ENCODE results near the gene MAPK12.

MAPK12 gene

DNA sequence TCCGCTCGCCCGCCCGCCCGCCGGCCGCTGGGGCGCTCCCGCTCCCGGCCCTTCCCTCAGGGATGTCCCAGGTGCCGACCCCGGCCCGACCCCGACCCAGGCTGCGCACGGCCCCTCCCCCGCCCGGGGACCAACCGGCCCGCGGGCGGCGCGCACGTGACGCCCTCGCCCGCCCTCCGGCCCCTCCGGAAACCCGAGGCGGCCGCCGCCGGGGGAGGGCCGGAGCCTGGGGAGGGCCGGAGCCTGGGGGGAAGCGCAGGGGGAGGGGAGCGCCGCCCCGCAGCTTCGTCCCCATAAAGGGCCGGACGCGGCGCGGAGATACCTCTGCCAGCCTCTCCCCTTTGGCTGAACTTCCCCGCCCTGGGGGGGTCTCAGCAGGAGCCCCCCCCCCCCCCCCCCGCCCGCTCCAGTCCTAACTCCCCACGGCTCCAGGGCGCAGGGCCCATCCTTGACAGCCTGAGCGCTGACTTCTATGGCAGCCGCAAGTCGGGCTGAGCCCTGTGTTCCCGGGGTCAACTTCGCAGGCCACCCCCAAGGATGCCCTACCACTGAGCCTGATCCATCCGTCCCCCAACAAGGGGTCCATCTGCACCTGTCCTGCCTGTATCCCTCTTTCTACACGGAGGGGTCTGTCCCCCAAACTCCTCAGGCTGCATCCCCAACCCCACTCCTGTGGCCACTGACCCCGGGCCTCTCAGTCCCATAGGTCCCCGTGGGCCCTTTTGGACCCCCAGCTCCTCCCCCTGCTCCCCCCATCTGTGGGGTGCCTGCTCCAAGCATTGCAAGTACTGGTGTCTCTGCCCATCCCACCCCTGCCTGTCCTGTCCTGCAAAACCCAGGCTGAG is at the start of gene MAPK12:
MAPK12 (minus strand) TSS at position 69 of the 845 bp plus-strand sequence. CDS start 174 bp downstream, outside the sequence.
- no peak for DNase-seq

DNA sequence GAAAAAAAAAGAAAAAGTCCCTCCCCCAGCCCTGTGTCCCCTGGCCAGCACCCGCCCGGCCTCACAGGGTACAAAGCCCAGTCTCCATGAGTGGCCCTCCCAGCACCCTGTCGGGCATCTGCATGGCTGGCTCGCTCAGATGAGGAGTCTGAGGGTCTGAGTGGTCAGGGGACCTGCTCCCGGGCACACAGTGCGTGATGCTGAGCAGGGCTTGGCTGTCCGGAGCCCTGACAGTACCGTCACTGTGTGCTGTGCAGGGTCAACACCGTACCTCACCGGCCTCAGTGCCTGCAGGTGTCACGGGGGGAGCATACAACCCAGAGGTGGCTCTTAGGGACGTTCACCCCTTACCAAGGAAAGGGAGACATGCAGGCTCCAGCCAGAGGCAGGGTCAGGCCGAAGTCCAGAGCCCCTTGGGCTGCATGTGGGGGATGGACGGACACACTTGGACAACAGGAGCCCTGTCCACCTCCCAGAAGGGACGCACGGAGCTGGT is 49.5 kb upstream of the MAPK12 start:
- no peak for DNase-seq

DNA sequence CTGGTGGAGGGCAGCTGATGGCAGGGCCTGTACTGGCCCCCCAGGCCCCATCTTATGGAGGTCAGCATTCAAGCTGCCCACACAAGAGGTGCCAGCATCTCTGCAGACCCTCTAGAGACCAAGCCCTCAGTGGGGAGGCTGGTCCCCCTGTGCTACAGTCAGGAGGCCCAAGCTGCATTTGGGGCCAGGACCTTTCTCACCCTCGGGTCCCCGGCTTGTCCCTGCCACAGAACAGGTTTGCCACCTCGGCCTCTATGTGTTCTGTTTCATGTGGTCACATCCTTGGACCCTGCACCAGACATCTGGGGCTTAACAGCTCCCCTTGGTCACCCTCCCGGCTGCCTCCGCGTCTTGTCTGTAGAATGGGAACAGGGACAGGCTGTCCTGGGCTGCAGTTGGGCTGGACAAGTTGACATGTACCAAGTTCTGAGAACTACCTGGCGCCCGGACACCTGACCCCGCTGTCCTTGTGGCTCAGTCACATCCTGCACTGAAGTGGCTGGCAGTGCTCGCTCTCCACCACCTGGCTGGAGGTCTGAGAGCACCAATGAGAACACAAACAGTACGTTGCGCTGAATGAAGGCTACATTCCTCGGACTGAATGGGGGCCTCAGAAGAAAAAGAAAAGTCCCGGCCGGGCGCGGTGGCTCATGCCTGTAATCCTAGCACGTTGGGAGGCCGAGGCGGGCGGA is 48.7 kb upstream of the MAPK12 start:
- no peak for DNase-seq

DNA sequence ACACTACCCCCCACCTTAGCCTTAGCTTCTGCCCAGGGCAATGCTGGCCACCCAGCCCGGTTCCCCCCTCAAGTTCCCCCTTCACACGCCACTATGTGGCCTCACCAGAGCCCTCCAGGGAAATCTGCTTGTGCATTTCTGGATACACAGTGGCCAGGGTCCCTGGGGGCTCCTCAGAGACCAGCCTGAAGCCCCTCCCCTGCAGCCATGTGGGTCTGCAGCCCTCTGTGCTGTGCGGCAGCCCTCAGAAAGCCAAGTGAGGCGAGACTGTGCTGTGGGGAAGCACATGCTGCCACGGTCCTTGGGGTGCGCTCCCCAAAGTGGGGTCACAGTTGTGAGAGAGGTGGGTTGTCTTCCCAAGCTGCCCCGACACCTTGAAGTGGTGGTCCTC is 48.1 kb upstream of the MAPK12 start:
- no peak for DNase-seq

DNA sequence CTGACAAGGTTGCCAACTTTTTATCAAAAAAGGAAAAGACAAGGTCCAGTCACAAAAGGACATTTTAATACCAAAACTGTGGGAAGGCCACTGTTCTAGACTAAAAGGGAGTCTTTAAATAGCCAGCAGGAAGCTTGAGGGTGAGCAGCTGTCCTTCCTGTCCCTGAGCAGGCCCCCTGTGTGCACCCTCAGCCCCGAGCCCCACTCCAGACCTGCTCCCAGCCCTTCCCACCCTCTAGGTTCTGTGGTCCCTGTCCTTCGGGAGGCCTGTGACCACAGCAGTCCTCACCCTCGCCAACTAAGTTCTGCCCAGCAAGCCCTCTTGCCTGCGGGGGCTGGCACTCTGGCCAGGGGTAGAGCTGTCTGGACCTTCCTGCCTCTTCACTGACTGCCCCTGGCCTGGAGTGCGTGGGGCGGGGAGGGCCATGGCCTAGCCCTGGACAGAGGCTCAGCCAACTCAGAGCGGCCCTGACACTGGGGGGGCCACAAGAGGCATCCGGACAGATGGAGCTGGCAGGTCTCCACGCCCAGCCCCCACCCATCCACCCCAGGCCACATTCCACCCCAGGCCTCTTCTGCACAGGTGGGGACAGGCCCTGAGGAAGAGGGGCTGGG is 47.6 kb upstream of the MAPK12 start:
- DNase-seq: no peak

GRCh38 chr22:50308597-50308935 is 47.1 kb upstream of the MAPK12 start:
- peak in 1 of 2 donors; percentile 57 for DNase-seq

DNA sequence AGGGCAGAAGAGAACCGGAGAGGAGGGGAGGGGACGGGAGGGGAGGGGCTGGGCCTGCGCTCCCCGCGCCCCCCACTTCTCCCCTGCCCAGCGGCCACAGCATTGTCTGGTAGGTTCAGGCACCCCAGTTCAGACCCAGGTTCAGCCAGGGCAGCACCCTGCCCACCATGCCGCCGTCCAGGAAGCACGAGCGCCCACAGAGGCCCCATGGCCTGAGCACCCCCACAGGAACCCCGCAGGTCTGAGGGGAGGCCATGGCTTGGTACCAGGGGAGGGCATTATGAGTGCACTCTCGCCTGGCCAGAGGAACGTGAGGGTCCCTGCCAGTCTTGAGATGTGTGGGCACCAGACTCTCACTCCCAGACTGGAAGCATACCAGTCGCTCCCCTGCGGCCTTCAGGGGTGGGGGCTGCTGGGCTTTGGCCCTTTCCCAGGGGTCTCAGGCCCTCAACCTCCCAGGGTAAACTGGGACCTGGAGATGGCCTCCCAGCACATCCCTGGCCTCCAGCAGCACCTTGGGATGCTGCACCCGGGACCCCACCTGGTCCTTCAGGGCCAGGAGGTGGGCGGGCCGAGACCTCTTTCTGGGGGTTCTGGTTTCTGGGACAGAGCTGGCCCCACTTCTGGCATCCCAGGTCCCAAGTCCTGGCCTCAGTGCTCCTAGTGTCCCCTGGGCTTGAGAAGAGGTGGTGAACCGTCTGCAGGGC is 46.6 kb upstream of the MAPK12 start:
- DNase-seq: no peak

GRCh38 chr22:50306753-50307749 is 45.6 kb upstream of the MAPK12 start, which contains the start of gene PLXNB2:
TSS of gene PLXNB2 (minus strand) at chr22:50307646. CDS start at chr22:50290584, 17,062 bp downstream.
- peak; percentile 38 to 70 for DNase-seq

- peak in 1 of 2 donors; percentile 74 for DNase-seq
These were observed 44.6 kb upstream of the MAPK12 start for GRCh38 chr22:50305923-50306566.

- DNase-seq: no peak
These were observed 44.0 kb upstream of the MAPK12 start for GRCh38 chr22:50305393-50305922.

GRCh38 chr22:50304528-50305392 is 43.3 kb upstream of the MAPK12 start:
- DNase-seq: peak in 1 of 2 donors; percentile 75

GRCh38 chr22:50303848-50304527 is 42.5 kb upstream of the MAPK12 start:
- DNase-seq: peak; percentile 21 to 72

DNA sequence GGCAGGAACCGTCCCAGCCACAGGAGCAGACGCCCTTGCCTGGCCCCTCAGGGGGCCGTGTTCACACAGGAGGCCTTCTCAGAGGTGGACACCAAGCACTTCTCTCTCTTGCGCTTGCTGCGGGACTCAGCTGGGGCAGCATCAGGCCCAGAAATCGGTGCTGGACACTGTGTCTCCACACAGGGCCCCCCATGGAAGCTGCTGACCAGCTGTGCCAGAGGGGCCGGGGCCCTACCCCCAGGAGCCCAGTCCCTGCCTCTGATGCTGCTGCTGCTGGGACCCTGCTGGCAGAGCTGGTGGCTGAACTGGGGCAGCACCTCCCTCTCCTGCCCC is 42.0 kb upstream of the MAPK12 start:
- DNase-seq: no peak

DNA sequence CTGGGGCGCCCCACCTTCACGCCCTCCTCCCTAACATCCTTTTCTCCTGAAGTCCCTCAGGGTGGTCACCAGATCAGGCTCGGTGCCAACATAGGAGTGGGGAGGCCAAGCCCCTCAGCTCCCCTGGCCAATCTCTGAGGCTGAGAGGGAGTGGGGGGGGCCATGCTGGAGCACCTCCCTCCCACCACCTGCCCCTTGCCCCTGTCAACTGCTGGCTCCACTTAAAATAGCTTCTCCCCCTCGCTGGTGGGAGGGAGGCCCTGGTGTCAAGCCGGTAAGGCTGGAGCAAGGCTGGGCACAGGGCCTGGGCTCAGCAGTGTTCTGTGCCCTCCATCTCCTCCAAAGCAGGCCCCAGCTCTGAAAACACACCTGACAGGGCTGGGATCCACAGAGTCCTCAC is 41.1 kb upstream of the MAPK12 start:
- no peak for DNase-seq

GRCh38 chr22:50302041-50302541 is 40.6 kb upstream of the MAPK12 start:
- DNase-seq: peak in 1 of 2 donors; percentile 68

DNA sequence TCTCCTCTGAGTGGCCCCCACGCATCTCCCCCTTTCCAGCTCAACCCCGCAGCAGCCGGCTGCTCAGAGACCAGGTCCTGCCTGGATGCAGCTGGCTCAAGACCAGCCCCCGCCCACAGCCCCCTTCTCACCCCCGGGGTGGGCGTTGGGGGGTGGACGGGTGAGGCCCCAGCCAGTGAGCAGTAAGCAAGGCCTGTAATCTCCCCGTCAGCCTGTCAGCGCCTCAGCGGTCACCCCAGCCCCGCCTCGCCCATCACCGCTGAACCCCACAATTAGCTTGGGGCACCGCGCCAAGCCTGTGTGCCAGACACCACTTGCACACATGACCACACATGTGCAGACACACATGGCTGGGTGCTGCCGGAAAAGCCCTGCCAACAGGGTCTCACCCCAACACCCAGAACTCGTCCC is 40.1 kb upstream of the MAPK12 start:
- peak in 1 of 2 donors; percentile 45 for DNase-seq

DNA sequence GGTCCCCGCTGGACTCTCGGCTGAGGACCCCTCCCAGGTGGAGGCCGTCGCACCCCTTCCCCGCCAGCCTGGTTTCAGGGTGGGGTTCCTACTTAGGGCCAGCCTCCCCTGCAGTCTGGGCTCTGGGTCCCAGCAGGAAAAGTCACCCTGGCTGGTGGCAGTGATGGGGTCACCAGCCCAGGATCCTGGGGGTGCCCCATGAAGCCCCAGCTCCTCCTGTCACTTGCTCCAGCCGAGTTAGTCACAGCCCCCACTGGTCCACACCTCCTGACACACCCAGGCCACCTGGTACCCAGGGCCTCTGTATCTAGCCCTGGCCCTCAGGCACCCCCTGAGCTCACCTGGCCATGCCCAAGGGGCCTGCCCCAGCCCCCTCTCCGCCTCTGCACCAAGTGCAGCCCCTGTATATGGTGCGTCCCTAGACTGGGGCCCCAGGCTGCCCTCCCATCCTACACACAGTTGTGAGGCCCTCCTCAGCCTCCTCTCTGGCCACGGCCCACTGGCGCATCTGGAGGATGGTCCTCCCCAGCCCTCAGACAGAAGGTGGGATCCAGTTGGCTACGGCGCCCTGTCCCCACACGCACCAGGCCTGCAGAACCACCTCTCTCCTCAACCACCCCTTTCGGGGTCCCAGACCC is 39.3 kb upstream of the MAPK12 start:
- no peak for DNase-seq
